SK-N-DZ (cell line): ENCODE measurements around the gene ACTG1.
A peak's percentile ranks its signal among the peaks of the same experiment; 100 is the strongest.

Experiments used
- DNase-seq: peaks from one replicate; pipeline ENCODE4 v3.0.0-alpha.2; 2015; ENCODE audit warnings: low spot score

The ACTG1 gene

DNA sequence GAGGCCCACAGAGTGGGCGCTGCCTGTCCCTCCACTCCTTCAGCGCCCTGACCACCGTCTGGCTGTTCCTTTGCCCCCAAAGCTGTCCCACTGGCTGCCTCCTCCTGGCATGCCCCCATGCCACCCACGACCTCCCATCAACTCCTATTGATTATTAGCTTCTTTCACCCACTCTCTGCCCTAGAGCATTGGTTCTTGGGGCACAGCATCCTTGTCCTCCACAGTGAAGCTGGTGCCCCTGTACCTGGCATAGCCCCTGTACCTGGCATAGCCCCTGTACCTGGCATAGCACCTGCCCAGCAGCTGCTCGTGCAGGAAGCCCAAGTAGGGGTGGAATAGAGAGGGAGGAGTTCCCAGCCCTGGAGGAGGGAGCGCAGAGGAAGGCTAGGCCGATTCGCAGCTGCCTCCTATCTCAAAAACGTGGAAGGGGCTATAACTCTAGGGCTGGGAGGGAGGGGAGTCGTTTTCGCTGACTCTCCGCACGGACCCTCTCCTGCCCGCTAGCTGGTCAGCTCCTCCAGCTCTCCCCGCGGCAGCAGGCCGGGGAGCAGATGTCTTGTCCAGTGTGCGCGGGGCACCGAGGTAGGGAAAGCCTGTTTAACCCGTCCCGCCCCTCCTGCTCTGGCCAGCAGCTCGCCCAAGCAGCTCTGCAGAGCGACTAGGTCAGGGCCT is 5.7 kb upstream of the ACTG1 start:
- no peak for DNase-seq

DNA sequence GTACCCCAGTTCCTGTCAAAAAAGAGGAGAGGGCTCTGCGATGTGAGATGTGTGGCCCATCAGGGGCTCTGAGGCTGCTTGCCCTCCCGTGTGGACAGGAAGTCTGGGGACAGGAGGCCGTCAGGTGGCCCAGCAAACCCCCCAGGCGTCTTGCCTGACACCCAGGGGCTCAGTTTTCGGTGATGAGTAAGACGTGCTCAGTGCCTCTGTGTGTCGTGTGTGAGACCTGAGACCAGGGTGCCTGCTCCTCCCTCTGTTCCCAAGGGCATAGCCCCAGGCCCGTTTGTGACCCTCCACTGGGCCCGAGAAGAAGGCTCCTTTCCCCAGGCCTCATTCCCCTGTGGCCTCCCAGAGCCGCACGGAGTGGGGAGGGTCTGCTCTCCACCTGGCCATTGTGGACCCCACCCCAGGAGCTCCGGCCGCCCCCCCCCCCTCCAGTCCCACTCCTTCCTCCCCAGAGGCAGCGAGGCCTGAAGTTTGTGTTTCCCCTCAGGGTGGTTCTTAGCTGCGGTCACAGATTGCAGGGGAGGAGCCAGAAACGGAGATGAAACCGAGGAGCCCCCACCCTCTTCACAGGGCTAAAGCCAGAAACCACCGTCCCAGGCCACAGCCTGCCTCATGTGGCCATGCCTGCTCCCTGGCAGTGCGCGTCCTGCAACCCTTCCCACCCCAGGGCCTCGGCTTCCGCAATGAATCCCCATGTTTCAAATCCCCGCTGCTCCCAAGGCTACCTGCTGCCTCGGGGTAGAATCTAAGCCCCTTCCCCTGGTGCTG is 4.9 kb upstream of the ACTG1 start:
- no peak for DNase-seq

DNA sequence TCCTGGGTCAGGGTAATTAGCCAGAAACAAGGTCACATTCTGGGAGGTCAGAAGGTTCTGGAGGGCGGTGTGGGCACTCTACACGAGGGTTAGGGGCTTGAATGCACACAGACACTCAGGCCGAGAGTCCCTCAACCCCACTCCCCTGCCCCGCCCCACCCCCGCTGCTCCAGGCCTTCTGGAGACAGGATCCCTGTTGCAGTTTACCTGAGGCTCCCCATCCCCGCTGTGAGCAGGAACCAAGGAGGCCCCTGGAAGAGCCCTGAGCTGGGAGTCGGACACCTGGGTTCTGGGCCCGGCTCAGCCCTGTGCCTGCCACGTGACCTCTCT is 4.4 kb upstream of the ACTG1 start:
- no peak for DNase-seq

DNA sequence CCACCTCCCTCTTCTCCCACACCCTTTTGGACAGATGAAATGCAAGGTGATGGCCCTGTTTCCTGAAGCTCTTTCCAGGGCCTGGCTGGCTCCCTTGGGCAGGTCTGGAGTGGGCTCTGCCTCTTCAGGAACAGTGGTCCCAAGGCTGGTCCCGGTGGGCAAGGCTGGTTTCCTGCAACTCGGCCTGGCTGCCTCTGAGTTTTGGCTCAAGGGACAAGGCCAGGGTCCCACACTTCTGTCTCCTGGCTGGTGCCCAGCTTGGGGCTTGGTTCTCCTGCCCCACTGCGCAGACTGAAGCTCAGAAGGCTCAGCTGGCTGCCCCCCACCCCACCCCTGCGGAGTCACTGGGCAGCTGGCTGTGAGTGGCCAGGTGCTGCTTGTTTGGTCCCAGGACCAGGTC is 3.8 kb upstream of the ACTG1 start:
- no peak for DNase-seq

DNA sequence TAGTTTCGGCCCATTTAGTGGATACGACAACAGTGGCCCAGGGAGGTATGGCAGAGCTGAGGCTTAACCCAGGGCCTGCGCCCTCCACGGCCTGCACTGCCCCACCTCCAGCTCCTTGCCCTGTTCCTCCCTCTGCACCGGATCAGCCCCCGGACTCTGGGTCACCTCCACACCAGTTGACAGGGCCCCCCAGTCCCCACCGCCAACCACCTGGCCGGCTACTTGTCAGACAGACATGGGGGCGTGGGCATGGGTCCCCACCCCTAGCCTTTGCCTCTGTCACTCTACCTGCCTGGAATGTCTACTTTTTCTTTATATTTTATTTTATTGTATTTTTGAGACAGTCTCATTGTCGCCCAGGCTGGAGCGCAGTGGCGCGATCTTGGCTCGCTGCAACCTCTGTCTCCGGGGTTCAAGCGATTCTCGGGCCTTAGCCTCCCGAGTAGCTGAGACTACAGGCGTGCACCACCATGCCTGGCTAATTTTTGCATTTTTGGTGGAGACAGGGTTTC is 3.0 kb upstream of the ACTG1 start:
- no peak for DNase-seq

DNA sequence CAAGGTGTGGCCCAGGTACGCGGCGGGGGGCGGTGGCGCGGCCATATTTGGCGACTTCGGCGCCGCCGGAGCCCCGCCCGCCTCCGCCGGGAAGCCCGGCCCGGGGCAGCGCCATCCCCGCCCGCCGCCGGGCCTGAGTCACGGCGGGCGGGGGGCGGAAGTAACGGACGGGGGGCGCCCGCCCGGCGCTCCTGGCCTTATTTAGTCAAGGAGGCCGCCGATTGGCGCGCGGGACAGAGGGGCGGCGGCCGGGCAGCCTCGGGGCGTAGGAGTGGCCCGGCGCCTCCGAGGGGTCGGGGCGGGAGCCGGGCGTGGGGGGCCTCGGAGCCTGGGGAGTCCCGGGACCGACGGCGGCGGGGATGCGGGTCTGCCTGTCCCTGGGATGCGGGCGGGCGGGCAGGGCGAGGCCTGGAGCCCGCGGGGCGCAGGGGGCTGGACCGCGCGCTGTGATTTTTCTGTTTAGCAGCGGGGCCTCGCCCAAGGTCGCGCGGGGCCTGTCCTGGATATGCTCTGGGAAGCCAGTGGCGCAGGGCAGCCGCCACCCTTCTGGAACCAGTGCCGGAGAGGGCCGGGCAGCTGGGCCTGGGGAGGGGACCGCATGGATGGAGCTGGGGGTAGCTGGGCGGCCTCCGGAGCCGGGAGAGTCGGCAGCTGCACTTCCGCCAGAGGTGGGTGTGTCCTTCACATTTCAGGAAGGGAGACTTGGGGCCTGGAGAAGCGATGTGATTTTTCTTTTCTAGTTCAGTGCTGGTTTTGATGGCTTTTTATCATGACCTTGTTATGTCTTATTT is 2.3 kb upstream of the ACTG1 start:
- peak; percentile 78 for DNase-seq

DNA sequence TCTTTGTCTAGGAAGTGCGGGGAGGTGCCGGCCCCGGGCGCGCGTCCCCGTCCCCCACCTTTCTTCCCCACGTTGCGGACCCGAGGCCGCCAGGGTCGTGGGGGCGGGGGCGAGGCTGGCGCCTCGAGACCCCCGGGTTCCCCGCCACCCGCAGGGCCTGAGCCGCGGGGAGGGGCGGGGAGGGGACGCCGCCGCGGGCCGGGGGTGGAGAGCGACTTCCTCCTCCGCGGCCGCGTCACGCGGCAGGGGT is 1.8 kb upstream of the ACTG1 start:
- no peak for DNase-seq

DNA sequence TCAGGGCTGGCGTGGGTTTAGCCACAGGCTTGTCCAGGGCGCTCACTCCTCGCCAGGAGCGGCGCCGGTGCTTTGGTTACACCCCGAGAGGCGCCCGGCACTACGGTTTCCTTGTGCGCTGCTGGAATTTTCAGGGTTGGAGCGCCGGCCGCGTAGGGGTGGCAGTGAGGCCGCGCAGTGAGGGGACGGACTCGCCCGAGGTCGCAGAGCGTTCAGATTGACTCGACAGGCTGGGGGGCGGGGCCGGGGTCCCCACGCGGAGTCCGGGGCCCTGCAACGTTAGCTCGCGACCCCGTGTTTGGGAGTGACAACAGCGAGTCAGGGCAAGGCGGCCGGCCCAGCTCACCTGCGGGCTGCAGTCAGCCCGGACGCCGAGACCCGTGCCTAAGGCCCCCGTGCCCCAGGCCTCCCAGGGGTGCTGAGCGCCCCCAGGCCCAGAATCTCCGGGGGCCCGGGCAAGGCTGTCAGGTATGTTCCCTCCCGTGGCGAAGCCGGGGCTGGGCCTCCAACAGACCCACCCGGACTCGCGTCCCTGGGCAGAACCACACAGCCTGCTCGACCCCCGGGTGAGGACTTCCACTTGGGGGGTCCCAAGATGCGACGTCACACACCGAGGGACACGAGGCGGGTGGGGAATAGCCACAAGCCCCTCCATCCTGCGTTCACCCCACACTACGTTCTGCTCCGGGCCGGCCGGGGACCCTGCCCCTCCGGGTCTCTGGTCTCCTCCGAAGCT is 1.3 kb upstream of the ACTG1 start:
- DNase-seq: peak; percentile 81

DNA sequence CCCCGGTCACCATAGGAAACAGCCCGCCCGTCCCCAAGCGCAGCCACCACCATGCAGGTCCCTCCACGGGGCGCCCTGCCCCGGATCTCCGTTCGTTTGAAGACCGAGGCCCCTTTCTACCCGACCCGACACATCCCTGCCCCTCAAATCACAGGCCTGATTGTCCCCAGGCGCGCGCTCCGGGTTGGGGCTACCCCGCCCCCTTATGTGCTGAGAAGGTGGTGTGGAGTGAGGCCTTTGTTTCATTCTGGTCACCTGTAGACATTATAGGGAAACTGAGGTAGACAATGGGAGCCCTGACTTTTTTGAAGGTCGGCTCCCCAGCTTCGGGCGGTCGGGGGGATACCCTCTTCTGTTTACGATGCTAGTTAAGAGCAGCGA is 763 bp upstream of the ACTG1 start:
- peak; percentile 78 for DNase-seq

DNA sequence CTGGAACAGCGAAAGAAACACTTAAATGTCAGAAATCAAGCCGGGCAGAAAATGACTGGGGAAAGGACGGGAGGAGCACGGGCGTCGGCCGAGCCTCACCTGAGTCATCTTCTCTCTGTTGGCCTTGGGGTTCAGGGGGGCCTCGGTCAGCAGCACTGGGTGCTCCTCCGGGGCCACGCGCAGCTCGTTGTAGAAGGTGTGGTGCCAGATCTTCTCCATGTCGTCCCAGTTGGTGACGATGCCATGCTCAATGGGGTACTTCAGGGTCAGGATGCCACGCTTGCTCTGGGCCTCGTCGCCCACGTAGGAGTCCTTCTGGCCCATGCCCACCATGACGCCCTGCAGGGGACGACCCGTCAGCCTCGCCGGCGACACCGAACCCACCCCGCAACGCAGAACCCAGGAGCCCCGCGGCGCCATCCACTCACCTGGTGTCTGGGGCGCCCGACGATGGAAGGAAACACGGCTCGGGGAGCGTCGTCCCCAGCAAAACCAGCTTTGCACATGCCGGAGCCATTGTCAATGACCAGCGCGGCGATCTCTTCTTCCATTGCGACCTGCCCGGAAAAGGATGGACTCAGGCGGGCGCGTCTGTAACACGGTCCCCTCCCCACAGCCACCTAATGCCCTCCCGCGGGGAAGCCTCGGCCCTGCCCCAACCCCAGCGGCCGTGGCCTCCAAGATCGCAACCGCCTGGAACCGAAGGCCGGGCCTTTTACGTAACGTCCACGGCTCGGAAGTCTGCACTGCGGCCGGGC is 616 bp downstream of the ACTG1 start:
- DNase-seq: no peak

DNA sequence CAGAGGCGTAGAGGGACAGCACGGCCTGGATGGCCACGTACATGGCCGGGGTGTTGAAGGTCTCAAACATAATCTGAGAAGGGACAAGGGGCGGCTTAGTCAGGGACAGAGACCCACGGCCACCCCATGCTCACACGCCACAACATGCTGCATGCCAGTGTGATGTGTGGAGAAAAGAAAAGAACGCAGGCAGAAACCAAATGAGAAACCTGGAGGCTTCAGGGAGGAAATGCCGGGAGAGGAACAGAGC is 1.1 kb downstream of the ACTG1 start:
- DNase-seq: no peak

DNA sequence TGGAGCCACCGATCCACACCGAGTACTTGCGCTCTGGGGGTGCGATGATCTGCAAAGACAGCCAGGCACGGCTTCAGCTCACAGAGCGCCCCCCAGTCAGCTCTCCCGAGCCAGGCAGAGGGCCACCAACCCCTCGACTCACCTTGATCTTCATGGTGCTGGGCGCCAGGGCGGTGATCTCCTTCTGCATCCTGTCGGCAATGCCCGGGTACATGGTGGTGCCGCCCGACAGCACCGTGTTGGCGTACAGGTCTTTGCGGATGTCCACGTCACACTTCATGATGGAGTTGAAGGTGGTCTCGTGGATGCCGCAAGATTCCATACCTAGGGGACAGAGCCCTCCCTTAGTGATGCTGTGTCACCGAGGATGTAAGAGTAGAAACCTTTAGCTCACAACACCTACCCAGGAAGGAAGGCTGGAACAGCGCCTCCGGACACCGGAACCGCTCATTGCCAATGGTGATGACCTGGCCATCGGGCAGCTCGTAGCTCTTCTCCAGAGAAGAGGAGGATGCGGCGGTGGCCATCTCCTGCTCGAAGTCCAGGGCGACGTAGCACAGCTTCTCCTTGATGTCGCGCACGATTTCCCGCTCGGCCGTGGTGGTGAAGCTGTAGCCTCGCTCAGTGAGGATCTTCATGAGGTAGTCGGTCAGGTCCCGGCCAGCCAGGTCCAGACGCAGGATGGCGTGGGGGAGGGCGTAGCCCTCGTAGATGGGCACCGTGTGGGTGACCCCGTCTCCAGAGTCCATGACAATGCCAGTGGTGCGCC is 1.6 kb downstream of the ACTG1 start:
- no peak for DNase-seq

DNA sequence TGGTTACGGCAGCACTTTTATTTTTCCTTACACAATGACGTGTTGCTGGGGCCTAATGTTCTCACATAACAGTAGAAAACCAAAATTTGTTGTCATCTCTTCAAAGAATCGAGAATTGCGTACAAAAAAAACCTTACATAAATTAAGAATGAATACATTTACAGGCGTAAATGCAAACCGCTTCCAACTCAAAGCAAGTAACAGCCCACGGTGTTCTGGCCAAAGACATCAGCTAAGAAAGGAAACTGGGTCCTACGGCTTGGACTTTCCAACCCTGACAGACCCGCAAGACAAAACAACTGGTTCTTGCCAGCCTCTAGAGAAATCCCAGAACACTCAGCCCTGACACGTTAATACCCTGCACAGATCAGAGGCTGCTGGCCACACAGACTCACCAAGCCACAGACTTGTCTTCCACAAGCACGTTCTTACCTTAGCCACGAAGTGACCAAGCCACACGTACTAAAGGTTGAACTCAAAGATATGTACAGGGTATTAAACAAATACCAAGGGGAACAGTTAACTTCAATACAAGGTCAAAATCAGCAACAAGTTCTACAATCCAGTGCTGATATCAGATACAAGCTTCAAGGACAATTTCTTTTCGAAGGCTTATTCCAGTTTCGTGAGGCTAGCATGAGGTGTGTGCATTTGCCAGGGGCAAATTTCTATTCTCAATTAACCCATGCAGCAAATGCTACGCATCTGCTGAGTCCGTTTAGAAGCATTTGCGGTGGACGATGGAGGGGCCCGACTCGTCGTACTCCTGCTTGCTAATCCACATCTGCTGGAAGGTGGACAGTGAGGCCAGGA is 2.4 kb downstream of the ACTG1 start:
- no peak for DNase-seq

DNA sequence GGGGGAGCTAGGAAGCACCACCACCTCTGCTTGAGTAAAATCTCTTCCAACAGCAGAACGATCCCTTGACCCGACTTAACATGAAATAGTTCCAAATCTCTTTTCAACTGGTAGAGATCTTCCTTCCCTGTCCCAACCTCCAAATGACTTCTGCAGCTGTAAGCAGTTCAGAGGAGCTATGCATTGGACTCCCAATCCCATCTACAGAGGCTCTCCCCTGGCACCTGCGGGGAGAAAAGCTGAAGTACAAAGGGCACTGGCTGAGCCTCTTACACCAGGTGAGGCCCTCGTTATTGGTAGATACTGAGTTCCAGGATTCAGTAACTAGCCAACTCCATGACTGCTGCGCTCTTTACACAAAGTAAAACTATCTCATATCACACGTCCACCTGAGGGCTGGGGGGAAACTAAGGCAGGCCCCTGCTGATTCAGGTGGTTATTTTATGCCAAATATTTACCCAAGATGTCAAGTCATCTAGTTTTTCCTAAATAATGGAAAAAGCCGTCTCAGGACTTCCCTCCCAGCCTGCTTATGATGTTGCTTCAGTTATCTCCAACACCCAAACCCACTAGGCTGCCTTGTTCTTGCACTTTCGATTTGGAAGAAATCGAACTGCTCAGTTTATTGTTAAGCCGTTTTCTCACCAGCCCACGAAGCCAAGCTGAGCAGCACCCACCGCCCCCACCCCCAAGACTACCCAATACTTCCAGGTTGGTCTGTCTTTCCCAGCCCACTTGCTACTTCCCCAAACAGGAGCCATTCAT is 3.2 kb downstream of the ACTG1 start:
- peak; percentile 68 for DNase-seq

DNA sequence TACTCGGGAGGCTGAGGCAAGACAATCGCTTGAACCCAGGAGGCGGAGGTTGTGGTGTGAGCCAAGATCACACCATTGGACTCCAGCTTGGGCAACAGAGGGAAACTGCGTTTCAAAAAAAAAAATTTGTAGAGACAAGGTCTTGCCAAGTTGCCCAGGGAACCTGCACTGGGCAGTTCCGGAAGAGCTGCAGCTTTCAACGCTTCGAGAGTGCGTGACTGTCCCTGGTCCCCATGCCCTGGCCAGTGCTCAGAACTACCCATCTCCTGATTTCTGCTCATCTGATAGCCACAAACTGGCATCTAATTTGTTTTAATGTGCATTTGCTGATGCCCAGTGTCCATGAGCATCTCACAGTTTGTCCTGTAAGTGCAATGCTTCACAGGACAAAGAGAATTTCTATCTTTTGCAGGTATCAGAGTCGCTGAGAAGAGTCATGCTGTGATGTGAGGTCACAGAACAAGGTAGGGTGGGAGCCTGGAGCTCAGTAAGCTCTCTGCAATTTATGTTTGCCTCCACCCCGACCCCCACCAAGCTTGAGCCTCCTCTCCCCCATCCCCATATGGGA is 3.9 kb downstream of the ACTG1 start:
- DNase-seq: peak; percentile 70

DNA sequence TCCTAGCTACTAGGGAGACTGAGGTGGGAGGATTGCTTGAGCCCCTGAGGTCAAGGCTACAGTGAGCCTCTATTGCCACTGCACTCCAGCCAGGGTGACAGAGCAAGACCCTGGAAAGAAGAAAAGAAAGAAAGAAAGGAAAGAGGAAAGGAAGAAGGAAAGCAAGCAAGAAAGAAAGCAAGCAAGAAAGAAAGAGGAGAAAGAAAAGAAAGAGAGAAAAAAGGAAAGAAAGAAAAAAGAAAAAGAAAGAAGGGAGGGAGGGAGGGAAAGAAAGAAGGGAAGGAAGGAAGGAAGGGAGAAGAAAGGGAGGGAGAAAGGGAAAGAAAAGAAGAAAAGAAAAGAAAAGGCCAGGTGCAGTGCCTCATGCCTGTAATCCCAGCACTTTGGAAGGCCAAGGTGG is 9.0 kb downstream of the ACTG1 start:
- no peak for DNase-seq

DNA sequence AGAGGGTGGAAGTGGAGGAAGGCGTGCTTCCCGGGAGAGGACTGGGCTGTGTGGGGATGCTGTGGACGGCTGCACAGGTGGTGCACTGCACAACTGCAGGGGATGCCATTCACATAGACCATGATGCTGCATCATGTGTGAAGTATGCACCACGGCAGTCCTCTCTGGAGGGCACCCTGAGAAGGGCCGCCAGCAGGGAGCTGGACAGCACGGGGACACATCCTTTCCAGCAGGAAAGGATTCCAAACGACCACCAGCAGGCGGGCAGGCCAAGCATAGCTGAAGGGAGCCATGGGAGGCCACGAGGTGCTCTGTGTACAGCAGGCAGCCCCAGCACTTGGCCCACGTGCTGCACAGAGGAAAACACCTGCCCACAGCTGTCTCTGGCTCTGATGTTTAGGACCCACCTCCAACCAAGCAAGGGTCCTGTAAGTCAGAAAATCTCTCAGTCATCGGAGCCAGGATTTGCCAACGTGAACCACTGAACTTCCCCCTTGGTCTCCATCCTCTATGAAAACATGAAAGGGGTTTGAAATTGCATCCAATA is 10.1 kb downstream of the ACTG1 start:
- DNase-seq: no peak

DNA sequence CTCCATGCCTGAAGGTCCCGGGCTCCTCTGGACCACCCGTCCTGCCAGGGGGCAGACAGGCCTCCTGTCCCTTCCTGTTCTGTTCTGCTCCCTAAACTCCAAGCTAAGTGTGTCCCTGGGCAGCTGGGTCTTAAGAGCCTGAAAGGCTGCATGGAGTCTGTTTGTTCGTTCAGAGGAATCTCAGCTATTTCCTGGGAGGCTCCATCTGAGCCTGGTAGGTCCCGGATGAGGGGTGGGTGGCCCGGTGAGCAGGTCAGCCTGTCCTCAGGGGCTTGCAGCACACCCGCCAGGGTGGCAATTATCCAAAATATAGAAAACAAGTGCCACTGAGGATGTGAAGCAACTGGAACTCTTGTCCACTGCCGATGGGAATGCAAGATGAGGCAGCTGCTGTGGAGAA is 12.6 kb downstream of the ACTG1 start:
- DNase-seq: no peak

DNA sequence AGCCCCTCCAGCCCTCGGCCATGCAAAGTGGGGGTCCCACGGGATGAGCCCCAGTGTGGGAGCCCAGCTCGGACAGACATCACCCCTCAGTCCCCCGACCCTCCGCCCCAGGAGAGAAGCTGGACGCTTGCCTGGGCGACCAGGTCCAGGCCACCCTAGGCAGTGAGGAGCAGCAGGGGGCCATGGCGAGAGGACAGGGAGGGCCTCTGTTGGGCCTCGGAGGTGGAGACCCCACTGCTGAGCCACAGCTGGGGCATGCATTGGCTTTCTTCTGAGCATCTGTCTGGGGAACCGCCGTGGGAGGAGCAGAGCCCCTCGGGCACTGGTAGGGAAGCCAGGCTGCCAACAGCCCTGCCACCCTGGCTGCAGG is 13.0 kb downstream of the ACTG1 start:
- no peak for DNase-seq
